Motor neuron (in vitro differentiated cells): Measurements from ENCODE around the gene GTF3C1. TPM values are rescaled to one million over a fixed set of nuclear protein-coding genes. Genes with fewer than 3 reads are reported as not detected.
A peak's percentile ranks its signal among the peaks of the same experiment; 100 is the strongest.

Source experiments
- ATAC-seq, 8 experiments: fragments of 200-7000 bp; cut with Tn5 transposase; replicated peaks in 6 of 8; 2 replicates each; pipeline ENCODE4 v1.8.0; 2021; ENCODE audit warnings: mild to moderate bottlenecking in 8 of 8, moderate library complexity in 8 of 8
- H3K27ac ChIP-seq, 2 donors: fragments of 250-450 bp; sonication (Bioruptor Pico); 2 replicates each; pipeline ENCODE4 v1.9.0; 2021; ENCODE audit warnings: antibody characterized with exemption in 2 of 2, mild to moderate bottlenecking in 2 of 2, moderate library complexity in 1 of 2
- H3K4me1 ChIP-seq, 2 donors: fragments of 250-450 bp; sonication (Bioruptor Pico); replicated peaks in 1 of 2; 2 replicates each; pipeline ENCODE4 v1.6.1; 2021; ENCODE audit warnings: antibody characterized with exemption in 2 of 2, mild to moderate bottlenecking in 2 of 2, moderate library complexity in 1 of 2
- H3K4me3 ChIP-seq, 5 donors: fragments of 250-450 bp; sonication (Bioruptor Pico); 2 replicates each; pipeline ENCODE4 v1.9.0; 2021; ENCODE audit warnings: antibody characterized with exemption in 5 of 5, mild to moderate bottlenecking in 5 of 5, moderate library complexity in 4 of 5
- WGBS, 10 experiments: fragments of 450-650 bp; shearing (Covaris generic); methylation state at CpG; one replicate each; pipeline ENCODE4 v1.0.0; 2022; 5-methylcytosine and 5-hydroxymethylcytosine counted together
- in situ Hi-C, 9 experiments: fragments of 400-800 bp; cut with MboI; loops; one replicate each; pipeline ENCODE4 v1.15.0; 2021; ENCODE audit warnings: low sequenced_read_pairs in 9 of 9, low pct_unique_long_range_greater_than_20kb in 2 of 9; ENCODE audit not compliant: unreplicated experiment in 9 of 9
- total RNA-seq, 8 experiments: library from RNA; unstranded; fragments of 300-600 nt; gene quantifications; 2 replicates each; pipeline versions ENCODE4 v1.2.3 to v1.2.4, GENCODE V29; 2022

GTF3C1 gene
- total RNA-seq, 8 experiments from 2014 or later, result 41.2 to 156 (median 60.5) TPM

DNA sequence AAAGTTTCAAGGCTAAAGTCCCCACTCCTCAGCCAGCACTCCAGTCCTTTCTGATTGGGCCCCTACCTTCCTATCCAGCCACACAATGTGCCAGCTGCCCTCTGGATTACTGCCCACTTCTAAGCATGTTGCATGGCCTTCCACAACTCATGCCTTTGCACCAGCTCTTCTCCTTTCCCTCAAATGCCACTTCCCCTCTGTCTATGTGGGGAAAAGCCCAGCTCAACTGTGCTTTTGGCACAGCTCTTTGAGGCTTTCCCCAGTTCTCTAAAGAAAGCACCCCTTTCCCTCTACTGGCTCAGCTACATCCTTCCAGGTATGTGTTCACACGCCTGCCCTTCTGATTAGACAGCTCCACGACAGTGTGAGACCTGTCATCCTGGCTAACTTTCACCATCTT, 18.5 kb downstream of the GTF3C1 start:
- no peak overlapping the region for H3K27ac ChIP-seq
- no peaks in the 10 kb centered on the region for H3K4me1 ChIP-seq
- ATAC-seq, result no peak
- in situ Hi-C loops, result loop anchor here in 1 of 9 experiments (25.0 kb wide), 1 partner anchor 94 kb away; no protein-coding TSS in a partner anchor
- WGBS, 10 experiments, result 100% methylated on average over 2 of the region's 2 CpGs; no CpG with 5 or more reads in 9 of the 10 experiments
- H3K4me3 ChIP-seq, result no peak overlapping the region

DNA sequence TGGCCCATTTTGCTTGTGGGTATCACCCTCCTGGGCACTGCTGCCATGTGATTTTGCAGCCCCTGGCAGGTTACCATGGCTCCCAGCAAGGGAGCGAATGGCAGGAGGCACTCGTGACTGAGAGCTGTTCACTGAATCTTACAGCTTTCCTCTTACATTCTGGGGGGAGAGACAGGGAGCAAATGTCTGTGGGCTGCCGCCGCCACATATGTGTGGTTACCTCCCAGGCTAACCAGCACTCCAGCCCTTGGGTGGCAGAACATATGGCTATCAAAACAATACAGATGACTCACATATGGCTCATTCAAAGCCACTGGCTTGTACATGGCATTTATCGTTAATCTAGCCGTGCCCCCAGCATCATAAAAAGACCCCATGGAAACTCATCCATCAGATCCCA, 19.8 kb downstream of the GTF3C1 start:
- 11 to 100% (median 60%) methylated on average over 1 to 4 of the region's 6 CpGs; no CpG with 5 or more reads in 4 of the 10 experiments for WGBS, 10 experiments
- H3K4me3 ChIP-seq, result no peak overlapping the region
- in situ Hi-C loops, result loop anchor here in 1 of 9 experiments (25.0 kb wide), 1 partner anchor 93 kb away; no protein-coding TSS in a partner anchor
- no peak overlapping the region for H3K27ac ChIP-seq
- no peaks in the 10 kb centered on the region for H3K4me1 ChIP-seq
- peak in 6 of 8 experiments; percentile 8 to 79 (median 28) for ATAC-seq

DNA sequence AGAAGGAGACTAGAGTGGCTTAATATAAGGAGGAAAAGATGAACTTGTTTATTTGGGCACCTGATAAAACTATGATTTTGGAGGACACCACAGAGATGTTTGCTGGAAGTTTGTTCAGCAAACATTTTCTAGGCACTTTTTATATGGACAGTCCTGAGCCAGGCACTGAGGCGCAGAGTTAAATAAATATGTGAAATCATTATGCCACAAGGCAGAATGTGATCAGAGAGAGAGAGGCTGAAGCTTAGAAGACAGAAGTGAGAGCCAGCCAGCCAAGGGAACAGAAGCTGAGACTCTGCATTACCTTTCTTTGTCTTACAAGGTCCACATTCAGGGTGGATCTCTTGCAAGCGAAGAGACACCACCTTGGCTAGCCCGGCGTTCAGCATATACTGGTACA, 21.4 kb downstream of the GTF3C1 start:
- Histone ChIP-seq H3K4me1 (no peaks in the 10 kb centered on the region), H3K27ac (no peak overlapping the region), H3K4me3 (no peak overlapping the region)
- WGBS, 10 experiments, result 74 to 100% (median 100%) methylated on average over 1 to 4 of the region's 4 CpGs; no CpG with 5 or more reads in 3 of the 10 experiments
- no peak for ATAC-seq
- in situ Hi-C loops, result loop anchor here in 1 of 9 experiments (25.0 kb wide), 1 partner anchor 91 kb away; no protein-coding TSS in a partner anchor

DNA sequence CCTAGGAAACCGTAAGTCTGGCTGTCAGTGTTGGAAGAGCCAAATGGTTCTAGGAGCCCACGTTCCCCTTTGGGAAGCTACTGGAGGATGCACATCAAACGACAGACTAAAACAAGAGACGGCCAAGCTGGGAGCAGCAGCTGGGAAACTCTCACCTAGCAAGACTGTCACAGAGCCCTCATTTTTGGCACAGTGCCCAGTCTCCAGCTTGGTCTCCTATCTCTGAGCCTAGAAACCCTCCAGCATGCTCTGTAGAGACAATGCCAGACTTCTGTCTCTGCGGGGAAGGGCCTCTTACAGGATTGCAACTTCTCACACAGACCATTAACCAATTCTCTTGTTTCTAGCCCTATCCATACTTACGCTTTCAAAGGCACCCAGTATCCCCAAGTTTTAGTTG, 23.5 kb downstream of the GTF3C1 start:
- H3K27ac ChIP-seq, result no peak overlapping the region

DNA sequence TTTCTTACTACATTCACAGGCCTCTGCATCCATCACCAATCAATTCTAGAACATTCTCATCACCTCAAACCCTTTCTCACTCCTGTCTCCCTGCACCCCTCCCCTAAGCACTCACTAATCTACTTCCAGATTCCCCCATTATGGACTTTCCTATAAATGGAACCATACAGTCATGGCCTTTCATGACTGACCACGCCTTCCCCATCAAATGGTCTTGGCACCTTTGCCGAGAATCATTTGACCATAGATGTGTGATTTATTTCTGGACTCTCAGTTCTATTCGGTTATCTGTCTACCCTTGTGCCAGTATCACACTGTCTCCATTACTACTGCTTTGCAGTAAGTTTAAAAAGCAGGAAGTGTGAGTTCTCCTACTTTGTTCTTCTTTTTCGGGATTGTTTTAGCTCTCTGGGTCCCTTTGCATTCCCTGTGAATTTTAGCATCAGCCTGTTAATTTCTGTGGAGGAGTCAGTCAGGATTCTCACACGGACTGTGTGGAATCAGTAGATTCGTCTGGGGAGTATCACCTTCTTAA, 27.5 kb downstream of the GTF3C1 start:
- WGBS, 10 experiments, result 44 to 100% (median 89%) methylated on average over 1 to 6 of the region's 6 CpGs; no CpG with 5 or more reads in 1 of the 10 experiments
- in situ Hi-C loops, result no loop called here
- H3K4me3 ChIP-seq, result no peak overlapping the region
- no peak for ATAC-seq
- H3K4me1 ChIP-seq, result no peaks in the 10 kb centered on the region
- H3K27ac ChIP-seq, result no peak overlapping the region

More for the DNA sequence above, 23.5 kb downstream of the GTF3C1 start:
- in situ Hi-C loops, result loop anchor here in 1 of 9 experiments (25.0 kb wide), 1 partner anchor 89 kb away; no protein-coding TSS in a partner anchor
- H3K4me1 ChIP-seq, result no peaks in the 10 kb centered on the region
- 94 to 100% (median 100%) methylated on average over 1 to 6 of the region's 6 CpGs; no CpG with 5 or more reads in 1 of the 10 experiments for WGBS, 10 experiments
- ATAC-seq, result peak in 1 of 8 experiments; percentile 63
- no peak overlapping the region for H3K4me3 ChIP-seq

DNA sequence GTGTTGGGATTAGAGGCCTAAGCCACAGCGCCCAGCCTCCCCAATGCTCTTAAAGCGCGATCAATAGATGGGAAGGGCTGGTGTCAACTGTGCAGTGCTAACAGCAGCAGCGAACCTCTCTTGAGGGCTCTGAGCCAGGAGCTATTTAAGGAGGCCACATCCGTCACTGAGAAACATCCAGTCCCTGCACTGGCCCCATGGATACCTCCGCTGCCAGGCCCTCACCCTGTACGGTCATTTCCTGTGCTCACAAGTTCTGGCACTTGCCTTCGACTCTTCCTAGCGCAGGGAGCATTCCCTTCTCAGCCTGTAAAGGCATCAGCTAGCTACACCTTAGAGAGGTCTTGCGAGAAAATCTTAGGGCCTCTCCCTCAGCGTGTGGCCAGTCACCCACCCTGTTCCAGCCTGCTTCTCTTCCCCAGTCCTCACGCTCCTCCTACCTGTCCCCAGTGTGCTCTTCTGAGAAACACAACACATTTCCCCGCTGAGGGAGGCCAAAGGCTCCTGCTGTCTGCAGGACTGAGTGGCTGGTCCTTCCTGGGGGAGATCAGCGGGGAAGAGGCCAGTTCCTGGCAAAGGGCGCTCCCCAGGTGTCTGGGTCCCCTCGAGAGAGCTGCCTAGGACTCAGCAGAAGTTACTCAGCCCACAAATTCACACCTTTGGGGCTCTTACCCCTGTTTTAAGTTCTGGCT, 28.6 kb downstream of the GTF3C1 start:
- WGBS, 10 experiments, result 30 to 100% (median 88%) methylated on average over 1 to 11 of the region's 16 CpGs; no CpG with 5 or more reads in 1 of the 10 experiments
- Histone ChIP-seq H3K4me1 (no peaks in the 10 kb centered on the region), H3K4me3 (no peak overlapping the region), H3K27ac (no peak overlapping the region)
- in situ Hi-C loops, result no loop called here
- peak in 2 of 8 experiments; percentile 9 to 82 for ATAC-seq

DNA sequence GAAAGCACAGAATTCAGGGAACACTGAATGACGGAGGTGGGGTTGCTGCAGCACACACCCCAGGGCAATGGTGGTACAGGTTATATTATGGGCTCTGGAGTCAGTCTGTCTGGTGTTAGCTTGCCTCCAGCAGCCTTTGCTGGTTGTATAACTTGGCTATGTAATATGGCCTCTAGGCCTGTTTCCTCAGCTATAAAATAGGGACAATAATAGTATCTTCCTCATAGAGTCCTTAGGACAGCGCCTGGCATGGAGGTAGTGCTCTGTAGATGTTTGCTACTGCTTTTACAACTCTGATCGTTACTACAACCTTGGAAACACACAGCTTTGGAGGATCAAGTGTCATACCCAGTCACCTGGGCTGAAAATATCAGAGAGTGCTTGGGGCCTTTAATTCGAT, 31.5 kb downstream of the GTF3C1 start:
- WGBS, 10 experiments, result 50 to 100% (median 100%) methylated on average over 1 to 2 of the region's 4 CpGs; no CpG with 5 or more reads in 4 of the 10 experiments
- no peaks in the 10 kb centered on the region for H3K4me1 ChIP-seq
- no peak for ATAC-seq
- H3K4me3 ChIP-seq, result no peak overlapping the region
- H3K27ac ChIP-seq, result no peak overlapping the region
- in situ Hi-C loops, result no loop called here

DNA sequence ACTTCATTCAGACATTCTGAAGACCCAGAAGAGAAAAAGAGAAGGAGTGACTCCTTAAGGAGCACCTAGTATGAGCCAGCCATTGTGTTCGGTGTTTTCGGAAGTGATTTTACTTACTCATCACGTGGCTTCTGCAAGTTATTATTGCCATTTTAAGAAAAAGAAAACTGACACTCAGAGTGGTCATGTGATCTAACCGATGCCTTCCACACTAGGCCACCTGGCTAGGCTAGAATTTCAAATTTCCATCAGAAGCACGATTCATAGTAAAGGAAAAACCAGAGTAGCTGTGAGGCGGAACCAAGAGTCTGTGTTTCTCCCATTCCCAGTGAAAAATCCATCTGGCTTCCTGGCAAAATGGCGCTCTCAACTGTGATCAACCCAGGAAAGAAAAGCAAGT, 32.0 kb downstream of the GTF3C1 start:
- ATAC-seq, result no peak
- 73 to 100% (median 93%) methylated on average over 1 to 7 of the region's 7 CpGs; no CpG with 5 or more reads in 1 of the 10 experiments for WGBS, 10 experiments
- Histone ChIP-seq H3K4me1 (no peaks in the 10 kb centered on the region), H3K4me3 (no peak overlapping the region), H3K27ac (no peak overlapping the region)
- in situ Hi-C loops, result no loop called here

DNA sequence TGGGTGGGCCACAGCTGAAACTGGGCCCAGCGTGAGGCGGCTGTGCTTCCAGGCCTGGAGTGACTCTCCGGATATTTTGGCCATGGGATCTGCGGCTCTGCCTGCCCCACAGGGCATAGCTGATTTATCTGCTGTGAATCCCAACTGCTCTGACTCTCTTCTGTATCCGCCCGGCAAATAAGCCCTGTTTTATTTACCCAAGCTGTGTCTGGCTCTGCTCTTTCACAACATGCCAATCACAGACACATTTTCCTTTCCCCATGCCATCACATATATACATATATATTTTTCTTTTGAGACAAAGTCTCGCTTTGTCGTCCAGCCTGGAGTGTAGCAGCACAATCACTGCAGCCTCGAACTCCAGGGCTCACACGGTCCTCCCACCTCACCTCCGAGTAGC, 33.3 kb downstream of the GTF3C1 start:
- WGBS, 10 experiments, result 83 to 100% (median 96%) methylated on average over 1 to 11 of the region's 11 CpGs; no CpG with 5 or more reads in 3 of the 10 experiments
- Histone ChIP-seq H3K4me1 (no peaks in the 10 kb centered on the region), H3K27ac (no peak overlapping the region), H3K4me3 (no peak overlapping the region)
- in situ Hi-C loops, result no loop called here
- peak in 1 of 8 experiments; percentile 17 for ATAC-seq

DNA sequence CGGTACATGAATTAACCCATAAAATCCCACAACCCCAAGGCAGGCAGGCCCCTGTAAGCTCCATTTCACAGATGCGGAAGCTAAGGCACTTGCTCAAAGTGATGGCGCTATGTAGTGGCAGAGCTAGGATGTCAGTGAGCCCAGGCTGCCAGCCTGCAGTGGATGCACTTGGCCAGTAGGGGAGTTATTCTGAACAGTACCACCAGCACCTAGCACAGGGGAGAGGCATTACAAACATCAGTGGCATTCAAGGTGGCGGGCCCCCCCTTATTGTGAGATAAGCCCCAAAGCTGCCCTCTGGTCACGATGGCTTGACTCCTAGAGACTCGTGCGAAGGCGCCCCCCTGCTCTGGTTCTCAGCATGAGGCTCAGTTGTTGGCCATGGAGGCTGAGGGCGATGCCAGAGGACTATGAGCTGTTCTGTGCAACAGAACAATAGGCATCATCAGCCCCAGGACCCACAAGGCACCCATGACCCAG, 33.8 kb downstream of the GTF3C1 start:
- H3K4me3 ChIP-seq, result no peak overlapping the region
- in situ Hi-C loops, result no loop called here
- ATAC-seq, result peak in 3 of 8 experiments; percentile 56 to 78 (median 67)
- WGBS, 10 experiments, result 90 to 100% (median 94%) methylated on average over 2 to 4 of the region's 9 CpGs; no CpG with 5 or more reads in 6 of the 10 experiments
- H3K4me1 ChIP-seq, result no peaks in the 10 kb centered on the region
- no peak overlapping the region for H3K27ac ChIP-seq

DNA sequence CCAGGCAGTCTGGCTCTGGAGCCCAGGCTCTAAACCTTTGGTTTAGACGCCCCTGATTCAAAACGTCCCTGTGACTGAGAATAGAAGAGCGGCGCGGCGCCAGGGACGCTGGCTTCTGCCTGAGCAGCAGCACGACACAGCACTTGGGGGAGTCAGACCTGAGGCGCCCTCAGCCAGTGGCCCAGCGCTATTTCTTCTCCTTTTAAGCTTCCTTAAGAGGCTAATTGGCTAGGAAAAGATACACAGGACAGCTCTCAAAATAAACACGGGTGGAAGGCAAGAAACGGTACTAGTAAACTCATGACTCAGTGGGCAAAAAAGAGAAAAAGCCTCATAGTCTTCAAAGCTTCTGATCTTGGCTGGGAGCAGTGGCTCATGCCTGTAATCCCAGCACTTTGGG, 34.9 kb downstream of the GTF3C1 start:
- in situ Hi-C loops, result no loop called here
- H3K27ac ChIP-seq, result no peak overlapping the region
- H3K4me3 ChIP-seq, result no peak overlapping the region
- H3K4me1 ChIP-seq, result no peaks in the 10 kb centered on the region
- ATAC-seq, result no peak
- WGBS, 10 experiments, result 95 to 100% (median 97%) methylated on average over 1 to 9 of the region's 12 CpGs; no CpG with 5 or more reads in 5 of the 10 experiments

DNA sequence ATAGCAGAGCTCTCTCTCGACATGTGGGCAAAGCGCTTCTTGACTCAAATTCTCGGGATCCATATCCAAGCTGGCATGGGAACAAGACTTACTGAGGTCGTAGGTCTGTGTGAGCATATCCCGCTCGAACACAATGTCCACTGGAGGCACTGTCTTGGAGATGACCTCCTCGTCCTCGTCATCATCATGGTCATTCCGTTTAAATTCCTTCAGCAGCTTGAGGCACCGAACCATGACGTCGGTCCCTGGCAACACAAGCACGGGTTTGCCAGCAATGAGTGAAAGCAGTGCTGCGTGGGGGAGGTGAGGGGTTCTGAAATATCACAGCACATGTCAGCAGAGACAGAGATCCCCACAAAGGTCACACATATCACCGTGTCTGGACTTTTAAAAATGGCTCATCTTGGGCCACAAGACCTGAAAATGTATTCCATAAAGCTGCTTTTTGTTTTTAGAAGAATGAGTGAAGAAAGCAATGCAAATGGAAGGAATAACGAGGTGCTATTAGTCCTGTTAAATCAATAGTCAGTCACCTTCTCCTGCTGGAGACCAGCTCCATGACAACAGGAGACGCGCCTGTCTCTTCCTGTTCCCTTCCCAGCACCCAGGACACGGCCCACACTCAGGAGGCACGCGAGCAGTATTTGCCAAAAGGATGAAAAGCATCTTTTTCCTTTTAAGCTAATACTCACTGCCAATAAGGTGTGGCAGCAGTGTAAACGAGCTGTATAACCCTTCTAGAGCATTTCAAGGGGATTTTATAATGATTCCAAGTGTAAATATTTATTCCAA, 37.9 kb downstream of the GTF3C1 start:
- no peaks in the 10 kb centered on the region for H3K4me1 ChIP-seq
- H3K4me3 ChIP-seq, result no peak overlapping the region
- peak in 3 of 8 experiments; percentile 55 to 83 (median 57) for ATAC-seq
- no peak overlapping the region for H3K27ac ChIP-seq
- in situ Hi-C loops, result no loop called here
- WGBS, 10 experiments, result 51 to 100% (median 84%) methylated on average over 2 to 17 of the region's 22 CpGs

DNA sequence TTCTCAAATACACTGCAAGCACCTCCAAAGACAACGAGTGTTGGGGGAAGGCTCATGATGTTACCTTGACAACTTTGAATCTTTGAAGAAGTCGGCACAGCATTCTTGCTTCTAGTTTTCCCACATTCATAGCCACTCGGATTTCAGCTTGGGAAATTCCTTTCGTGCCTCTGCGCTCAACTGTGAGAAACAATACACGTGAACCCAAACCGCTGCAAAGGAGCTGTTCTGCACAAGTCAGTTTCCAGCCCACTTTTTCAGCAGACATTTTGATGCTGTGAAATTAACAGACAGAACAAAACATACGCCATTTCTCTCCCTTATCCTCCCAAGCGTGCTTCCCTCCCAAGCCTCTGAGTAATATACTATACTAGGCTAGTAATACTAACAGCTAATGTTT, 41.2 kb downstream of the GTF3C1 start:
- Histone ChIP-seq H3K4me3 (no peak overlapping the region), H3K4me1 (no peaks in the 10 kb centered on the region), H3K27ac (no peak overlapping the region)
- in situ Hi-C loops, result no loop called here
- 85 to 100% (median 94%) methylated on average over 2 to 9 of the region's 9 CpGs; no CpG with 5 or more reads in 2 of the 10 experiments for WGBS, 10 experiments
- ATAC-seq, result no peak
